Measurements from ENCODE around the gene DMXL1.

The DMXL1 gene, protein sequence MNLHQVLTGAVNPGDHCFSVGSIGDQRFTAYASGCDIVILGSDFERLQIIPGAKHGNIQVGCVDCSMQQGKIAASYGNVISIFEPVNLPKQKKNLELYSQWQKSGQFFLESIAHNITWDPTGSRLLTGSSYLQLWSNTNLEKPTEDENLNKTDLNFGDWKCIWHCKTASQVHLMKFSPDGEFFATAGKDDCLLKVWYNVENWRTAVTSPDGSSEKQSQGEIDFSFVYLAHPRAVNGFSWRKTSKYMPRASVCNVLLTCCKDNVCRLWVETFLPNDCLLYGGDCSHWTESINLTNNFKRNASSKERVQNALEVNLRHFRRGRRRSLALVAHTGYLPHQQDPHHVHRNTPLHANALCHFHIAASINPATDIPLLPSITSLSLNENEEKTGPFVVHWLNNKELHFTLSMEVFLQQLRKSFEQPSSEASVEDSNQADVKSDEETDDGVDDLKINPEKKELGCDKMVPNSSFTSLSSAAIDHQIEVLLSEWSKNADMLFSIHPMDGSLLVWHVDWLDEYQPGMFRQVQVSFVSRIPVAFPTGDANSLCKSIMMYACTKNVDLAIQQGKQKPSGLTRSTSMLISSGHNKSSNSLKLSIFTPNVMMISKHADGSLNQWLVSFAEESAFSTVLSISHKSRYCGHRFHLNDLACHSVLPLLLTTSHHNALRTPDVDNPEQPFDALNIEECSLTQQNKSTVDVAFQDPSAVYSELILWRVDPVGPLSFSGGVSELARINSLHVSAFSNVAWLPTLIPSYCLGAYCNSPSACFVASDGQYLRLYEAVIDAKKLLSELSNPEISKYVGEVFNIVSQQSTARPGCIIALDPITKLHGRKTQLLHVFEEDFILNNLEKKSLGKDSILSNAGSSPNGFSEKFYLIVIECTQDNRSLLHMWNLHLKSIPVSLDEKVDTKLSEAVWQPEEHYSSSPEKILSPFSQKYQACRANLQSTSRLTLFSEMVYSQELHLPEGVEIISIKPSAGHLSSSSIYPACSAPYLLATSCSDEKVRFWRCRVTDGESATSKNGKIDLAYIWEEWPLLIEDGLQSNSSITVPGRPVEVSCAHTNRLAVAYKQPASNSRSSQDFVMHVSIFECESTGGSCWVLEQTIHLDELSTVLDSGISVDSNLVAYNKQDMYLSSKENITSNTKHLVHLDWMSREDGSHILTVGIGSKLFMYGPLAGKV (N-terminal part only)

DNA sequence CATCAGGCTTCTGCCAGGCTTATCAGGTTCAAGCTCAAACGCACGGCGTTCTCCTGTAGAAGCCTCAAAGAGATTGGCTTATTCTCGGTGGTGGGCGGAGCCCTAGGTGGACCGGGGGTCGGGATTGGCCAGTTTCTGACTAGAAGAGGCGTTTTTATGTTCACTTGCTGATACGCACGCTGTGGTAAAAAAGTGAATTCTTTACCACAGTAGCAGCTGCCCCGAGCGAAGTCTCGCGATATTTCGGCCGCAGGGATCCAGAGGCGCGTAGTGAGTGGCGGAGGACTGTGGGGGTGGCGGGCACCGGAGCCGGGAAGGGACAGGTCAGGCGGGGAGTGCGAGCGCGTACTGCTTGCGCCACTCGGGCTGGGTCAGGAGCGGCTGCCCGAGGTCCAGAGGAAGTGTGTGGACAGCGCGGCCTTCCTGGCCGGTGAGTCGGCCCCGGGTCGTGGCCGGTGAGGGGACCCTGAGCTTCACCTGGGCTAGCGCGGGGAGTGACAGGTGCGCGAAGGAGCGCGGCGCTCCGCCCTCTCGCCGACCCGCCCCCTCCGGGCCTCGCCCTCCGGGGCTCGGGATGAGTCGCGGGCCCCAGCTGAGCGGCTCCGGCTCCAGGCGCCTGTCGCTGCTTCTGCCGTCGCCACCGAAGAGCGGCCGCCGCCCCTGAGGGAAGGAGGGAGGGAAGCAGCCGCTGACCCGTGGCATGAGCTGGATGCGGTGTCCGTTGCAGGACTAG is at the start of gene DMXL1:
TSS of gene DMXL1 (plus strand) at position 260 of the 733 bp plus-strand sequence. CDS start 483 bp downstream, outside the sequence.
- DNase-seq (ENCODE audit: low spot score): peak; percentile 99

- DNase-seq (ENCODE audit: low spot score): no peak
These were observed 49.6 kb upstream of the DMXL1 start for GRCh38 chr5:119021149-119021732.

- peak; percentile 28 for DNase-seq (ENCODE audit: low spot score)
These were observed 48.7 kb upstream of the DMXL1 start for GRCh38 chr5:119022017-119022745.

GRCh38 chr5:119022773-119023172 is 48.1 kb upstream of the DMXL1 start:
- no peak for DNase-seq (ENCODE audit: low spot score)

- no peak for DNase-seq (ENCODE audit: low spot score)
These were observed 42.3 kb upstream of the DMXL1 start for GRCh38 chr5:119028575-119028974.

GRCh38 chr5:119031011-119031886 is 39.6 kb upstream of the DMXL1 start:
- DNase-seq (ENCODE audit: low spot score): no peak

DNA sequence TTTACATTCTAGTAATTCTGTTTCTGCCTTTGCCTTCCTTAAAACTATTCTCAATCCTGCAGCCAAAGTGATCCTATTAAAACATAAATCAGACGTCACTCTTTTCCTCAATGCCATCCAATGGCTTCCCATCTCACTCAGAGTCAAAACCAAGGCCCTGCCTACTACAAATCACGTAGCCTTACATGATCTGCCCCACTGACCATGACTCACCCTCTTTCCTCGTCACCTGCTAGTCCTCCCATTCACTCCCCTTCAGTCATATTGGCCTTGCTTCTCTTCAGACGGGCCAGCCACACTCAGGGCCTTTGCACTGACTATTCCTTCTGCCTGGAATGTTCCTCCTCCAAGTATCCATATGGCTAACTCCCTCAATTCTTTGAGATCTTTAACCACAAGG is 39.0 kb upstream of the DMXL1 start:
- DNase-seq (ENCODE audit: low spot score): no peak

DNA sequence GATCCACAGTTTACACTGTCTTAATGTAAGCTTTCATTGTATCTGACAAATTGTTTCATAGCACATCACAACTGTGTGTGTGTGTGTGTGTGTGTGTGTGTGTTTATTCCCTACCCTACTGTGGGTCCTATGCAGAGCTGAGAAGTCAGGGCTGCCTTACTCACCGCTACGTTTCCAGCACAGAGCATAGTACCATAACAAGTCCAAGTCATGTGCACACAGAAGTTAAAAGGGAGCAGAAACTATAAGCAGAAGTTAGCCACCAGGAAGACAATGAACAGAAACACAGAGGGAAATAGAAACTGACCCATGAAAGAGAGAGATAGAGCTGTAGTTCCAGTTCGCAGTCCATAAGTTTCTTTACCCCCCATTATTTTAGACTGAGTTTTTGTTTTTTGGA is 38.2 kb upstream of the DMXL1 start:
- DNase-seq (ENCODE audit: low spot score): no peak

- DNase-seq (ENCODE audit: low spot score): no peak
These were observed 37.8 kb upstream of the DMXL1 start for GRCh38 chr5:119033135-119033534.

GRCh38 chr5:119036101-119036762 is 34.7 kb upstream of the DMXL1 start:
- DNase-seq (ENCODE audit: low spot score): no peak

GRCh38 chr5:119037496-119038215 is 33.2 kb upstream of the DMXL1 start:
- no peak for DNase-seq (ENCODE audit: low spot score)

GRCh38 chr5:119048246-119048645 is 22.6 kb upstream of the DMXL1 start:
- DNase-seq (ENCODE audit: low spot score): no peak

DNA sequence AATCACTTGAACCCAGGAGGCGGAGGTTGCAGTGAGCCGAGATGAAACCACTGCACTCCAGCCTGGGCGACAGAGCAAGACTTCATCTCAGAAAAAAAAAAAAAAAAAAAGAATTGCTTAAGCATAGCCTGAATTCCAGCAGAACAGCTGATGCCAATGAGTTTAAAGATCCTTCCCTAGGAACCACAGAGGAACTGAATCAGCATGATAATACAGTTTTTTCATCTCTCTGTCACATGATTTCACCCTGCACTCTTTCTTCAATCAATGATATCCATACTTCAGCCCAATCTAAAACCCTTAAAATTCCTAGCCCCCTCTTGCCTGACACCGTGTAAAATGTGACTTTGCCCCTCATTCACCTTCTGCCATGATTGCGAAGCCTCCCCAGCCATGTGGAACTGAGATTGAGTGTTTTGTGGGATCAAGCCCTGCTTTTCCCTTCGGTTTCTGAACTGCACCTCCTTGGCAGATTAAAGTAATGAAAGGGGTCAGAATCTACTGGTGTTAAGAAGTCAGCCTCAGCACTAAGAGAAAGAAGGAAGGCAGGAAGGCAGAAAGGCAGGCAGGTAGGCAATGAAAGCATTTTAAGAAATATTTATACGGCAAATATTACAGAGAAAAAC is 20.9 kb upstream of the DMXL1 start:
- no peak for DNase-seq (ENCODE audit: low spot score)

DNA sequence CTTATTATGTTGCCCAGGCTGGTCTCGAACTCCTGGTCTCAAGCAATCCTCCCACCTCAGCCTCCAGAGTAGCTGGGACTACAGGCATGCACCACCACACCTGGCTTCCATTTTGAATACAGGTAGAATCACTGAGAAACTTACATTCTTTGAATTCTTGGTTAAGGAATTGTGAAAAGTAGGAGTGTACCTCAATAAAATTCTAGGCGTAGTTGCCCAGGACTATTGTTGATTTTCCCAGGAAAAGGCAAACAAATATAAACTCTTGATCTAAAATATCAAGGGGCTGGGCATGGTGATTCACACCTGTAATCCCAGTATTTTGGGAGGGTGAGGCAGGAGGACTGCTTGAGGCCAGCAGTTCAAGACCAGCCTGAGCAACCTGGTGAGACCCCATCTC is 16.8 kb upstream of the DMXL1 start:
- no peak for DNase-seq (ENCODE audit: low spot score)

GRCh38 chr5:119055294-119055693 is 15.6 kb upstream of the DMXL1 start:
- no peak for DNase-seq (ENCODE audit: low spot score)

DNA sequence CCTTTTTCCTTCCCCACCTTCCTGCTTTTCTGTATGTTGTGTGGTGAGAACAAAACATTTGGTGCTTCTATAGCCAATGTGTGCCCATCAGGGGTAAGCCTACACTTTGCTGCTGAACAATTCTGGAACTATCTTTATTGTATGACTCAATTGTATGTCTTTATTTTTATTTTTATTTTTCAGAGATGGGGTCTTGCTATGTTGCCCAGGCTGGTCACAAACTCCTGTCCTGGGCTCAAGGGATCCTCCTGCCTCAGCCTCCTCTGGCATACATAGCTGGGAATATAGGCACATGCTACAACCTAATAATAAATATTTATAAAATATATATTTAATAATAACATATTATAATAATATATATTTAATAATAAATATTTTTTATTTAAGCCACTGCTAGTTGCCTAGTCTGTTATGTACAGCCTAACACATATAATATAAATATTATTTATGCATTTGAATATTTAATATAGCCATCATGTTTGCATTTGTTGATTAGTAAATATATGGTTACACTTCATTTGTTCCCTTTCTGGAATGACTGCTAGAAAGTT is 11.8 kb upstream of the DMXL1 start:
- DNase-seq (ENCODE audit: low spot score): no peak

DNA sequence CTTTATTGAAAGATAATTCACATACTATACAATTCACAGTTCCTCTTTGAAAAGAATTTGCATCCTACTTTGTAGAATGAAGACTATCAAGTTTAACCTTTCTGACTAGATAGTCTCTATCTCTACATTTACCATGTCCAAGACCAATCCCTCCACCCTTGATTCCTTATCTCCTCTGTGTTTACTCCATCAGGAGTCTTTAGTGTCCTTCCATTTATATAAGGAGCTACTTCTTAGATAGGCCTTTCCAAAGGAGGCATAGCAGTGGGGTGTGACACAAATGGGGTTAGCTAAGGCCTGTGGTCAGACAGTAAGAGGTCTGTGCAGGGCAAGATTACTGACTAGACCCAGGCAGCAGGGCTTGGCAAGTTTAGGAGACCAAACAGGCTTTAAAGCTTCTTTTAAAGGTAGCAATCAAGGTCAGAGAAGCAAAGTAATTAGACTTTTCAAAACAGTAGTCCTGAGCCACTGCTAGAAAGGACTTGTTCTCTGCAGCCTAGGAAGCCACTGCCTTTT is 11.1 kb upstream of the DMXL1 start:
- DNase-seq (ENCODE audit: low spot score): no peak
